B cell (primary cell): Measurements from ENCODE around the gene DCAF7.

Experiments used
- CTCF ChIP-seq: fragments of 200-600 bp; IDR thresholded peaks from one replicate; pipeline ENCODE4 v1.8.0; 2022; ENCODE audit warnings: antibody characterized with exemption, mild to moderate bottlenecking
- EZH2 ChIP-seq: IDR thresholded peaks from 2 replicates; pipeline ENCODE4 v1.6.1; 2012; ENCODE audit warnings: borderline replicate concordance, low read depth, mild to moderate bottlenecking, moderate library complexity, low read length; ENCODE audit not compliant: insufficient read depth, poor library complexity, severe bottlenecking

- no peak for TF ChIP-seq CTCF
- no peak for TF ChIP-seq EZH2
These were observed 14.6 kb upstream of the DCAF7 start for GRCh38 chr17:63535640-63536039.
